GM19455 (cell line): ENCODE data around the gene KCNIP1.

ENCODE experiments used
- ATAC-seq: cut with Tn5 transposase; IDR thresholded peaks from one replicate; pipeline ENCODE4 v1.9.1; 2021; ENCODE audit not compliant: unreplicated experiment

Gene KCNIP1

GRCh38 chr5:170625221-170626165, 121.7 kb downstream of the KCNIP1 start:
- no peak for ATAC-seq

- no peak for ATAC-seq
These were observed 122.8 kb downstream of the KCNIP1 start for GRCh38 chr5:170626507-170627150.

- no peak for ATAC-seq
These were observed 123.5 kb downstream of the KCNIP1 start for GRCh38 chr5:170627271-170627670.

- no peak for ATAC-seq
These were observed 124.2 kb downstream of the KCNIP1 start for GRCh38 chr5:170628028-170628427.

GRCh38 chr5:170628691-170629565, 125.1 kb downstream of the KCNIP1 start:
- ATAC-seq = no peak

- no peak for ATAC-seq
These were observed 125.9 kb downstream of the KCNIP1 start for GRCh38 chr5:170629566-170630175.

- ATAC-seq = no peak
These were observed 126.4 kb downstream of the KCNIP1 start for GRCh38 chr5:170630226-170630625.

GRCh38 chr5:170630711-170631141, 126.9 kb downstream of the KCNIP1 start:
- no peak for ATAC-seq

GRCh38 chr5:170631466-170632195, 127.8 kb downstream of the KCNIP1 start:
- ATAC-seq = no peak

GRCh38 chr5:170632266-170632984, 128.6 kb downstream of the KCNIP1 start:
- no peak for ATAC-seq

- ATAC-seq = no peak
These were observed 129.1 kb downstream of the KCNIP1 start for GRCh38 chr5:170632985-170633234.

GRCh38 chr5:170633235-170634081, 129.6 kb downstream of the KCNIP1 start:
- no peak for ATAC-seq

GRCh38 chr5:170634256-170634990, 130.6 kb downstream of the KCNIP1 start:
- no peak for ATAC-seq

GRCh38 chr5:170635706-170636105, 131.9 kb downstream of the KCNIP1 start:
- no peak for ATAC-seq

- ATAC-seq = no peak
These were observed 132.4 kb downstream of the KCNIP1 start for GRCh38 chr5:170636206-170636605.

- no peak for ATAC-seq
These were observed 133.1 kb downstream of the KCNIP1 start for GRCh38 chr5:170636801-170637477.

- ATAC-seq = no peak
These were observed 134.2 kb downstream of the KCNIP1 start for GRCh38 chr5:170638051-170638450.
